Skeletal muscle cell (primary cell): ENCODE data around the gene YDJC.
"Not testable (repeated sequence)": the region's sequence is repeated elsewhere in the genome, so short reads cannot be mapped to it uniquely, and the experiment has no call there.

ENCODE experiments used
- DNase-seq: peaks from one replicate; pipeline ENCODE4 v3.0.0-alpha.2; 2010; ENCODE audit warnings: low read depth
- H3K4me3 ChIP-seq: 2 replicates; pipeline ENCODE4 v1.5.1; 2011; ENCODE audit warnings: low read depth, mild to moderate bottlenecking, control low read depth, low read length, moderate library complexity

The YDJC gene

DNA sequence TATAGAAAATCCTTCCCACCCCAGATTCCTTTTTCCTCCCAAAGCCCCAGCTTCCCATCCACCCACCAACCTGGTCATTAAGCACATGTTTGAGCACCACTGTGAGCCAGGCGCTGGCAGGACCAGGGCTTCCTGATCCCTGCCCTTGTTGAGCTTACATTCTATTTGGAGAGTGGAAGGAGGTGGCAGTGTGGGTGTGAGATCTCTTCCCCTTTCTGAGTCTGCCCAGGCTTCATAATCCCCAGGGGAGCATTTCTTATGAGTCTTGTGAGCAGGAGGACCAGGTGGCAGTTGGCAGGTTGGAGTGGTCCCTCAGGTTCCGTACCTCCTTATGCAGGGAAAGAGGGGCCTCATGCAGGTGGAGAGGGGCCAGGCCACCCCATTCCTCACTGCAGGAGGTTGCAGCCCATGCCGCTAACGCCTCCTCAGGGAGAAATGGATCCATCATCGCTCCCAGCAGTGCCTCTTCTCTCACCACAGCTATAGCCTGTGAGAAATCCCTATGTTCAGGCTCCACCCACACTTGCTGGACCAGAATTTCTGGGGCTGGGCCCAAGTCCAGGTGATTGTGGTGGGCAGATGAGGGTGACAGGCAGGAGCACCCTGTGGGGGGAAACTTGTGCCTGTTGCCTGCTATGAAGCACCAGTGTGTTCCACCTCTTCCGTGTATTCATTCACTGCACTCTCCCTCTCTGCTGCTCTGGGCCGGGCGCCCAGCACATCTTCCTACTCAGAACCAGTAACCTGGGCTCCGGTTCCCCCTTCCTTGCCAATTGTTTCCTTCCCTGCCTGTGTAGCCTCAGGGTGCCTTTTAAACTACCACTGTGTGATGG, 38.8 kb downstream of the YDJC start:
- DNase-seq = no peak
- no peak overlapping the region for H3K4me3 ChIP-seq

DNA sequence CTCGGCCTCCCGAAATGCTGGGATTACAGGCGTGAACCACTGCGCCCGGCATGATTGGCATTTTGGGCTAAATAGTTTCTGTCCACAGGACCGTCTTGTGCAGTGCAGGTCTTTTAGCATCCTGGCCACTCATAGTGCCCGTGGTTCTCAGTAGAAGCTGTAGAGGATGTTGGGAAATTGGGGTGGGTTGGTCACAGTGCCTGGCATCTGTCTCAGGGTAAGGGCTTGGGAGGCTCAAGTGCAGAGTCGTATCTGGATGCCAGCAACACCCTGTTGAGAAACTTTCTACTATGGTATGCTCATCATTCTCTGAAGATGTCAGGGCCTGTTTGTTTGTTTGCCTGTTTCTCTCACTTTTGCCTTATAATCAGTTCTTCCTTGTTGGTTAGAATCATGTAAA, 40.4 kb downstream of the YDJC start:
- no peak for DNase-seq
- H3K4me3 ChIP-seq = no peak overlapping the region

DNA sequence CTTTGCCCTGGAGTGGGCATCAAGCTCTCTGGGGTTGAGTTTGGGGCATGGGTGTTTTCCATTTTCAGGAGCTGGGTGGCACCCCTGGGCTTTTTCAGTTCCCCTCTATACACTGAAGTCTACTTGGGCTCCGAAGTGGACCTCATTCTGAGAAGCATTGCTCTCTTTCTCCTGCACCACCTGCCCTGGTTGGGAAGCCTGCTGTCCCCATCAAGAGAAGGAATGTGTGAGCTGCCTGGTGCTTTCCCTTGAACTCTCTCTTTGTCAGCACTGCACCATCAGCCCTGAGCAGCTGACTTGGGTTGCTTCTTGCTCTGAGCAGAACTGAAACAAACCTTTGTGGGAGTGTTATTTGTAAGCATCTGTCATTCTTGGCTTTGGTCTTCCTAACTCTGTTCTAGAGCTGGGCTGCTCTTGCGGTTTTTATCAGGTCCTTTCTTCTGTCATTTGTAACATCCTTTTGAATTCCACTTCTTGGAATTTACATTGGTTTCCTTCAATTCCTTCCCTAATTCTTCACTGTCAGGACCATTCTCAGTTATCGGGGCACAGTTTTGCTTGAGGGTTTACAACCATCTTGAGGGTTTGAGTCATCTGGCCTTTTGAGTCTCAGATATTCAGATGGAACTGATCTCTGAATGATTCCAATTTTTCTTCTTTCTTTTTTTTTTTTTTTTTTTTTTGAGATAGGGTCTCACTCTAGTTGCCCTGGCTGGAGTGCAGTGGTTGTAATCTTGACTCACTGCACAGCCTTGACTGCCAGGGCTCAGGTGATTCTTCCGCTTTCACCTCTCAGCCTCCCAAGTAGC, 41.8 kb downstream of the YDJC start:
- H3K4me3 ChIP-seq = no peak overlapping the region
- no peak for DNase-seq

- no peak for DNase-seq
- no peak overlapping the region for H3K4me3 ChIP-seq
Observed at GRCh38 chr22:21585389-21585788, 44.4 kb downstream of the YDJC start.

DNA sequence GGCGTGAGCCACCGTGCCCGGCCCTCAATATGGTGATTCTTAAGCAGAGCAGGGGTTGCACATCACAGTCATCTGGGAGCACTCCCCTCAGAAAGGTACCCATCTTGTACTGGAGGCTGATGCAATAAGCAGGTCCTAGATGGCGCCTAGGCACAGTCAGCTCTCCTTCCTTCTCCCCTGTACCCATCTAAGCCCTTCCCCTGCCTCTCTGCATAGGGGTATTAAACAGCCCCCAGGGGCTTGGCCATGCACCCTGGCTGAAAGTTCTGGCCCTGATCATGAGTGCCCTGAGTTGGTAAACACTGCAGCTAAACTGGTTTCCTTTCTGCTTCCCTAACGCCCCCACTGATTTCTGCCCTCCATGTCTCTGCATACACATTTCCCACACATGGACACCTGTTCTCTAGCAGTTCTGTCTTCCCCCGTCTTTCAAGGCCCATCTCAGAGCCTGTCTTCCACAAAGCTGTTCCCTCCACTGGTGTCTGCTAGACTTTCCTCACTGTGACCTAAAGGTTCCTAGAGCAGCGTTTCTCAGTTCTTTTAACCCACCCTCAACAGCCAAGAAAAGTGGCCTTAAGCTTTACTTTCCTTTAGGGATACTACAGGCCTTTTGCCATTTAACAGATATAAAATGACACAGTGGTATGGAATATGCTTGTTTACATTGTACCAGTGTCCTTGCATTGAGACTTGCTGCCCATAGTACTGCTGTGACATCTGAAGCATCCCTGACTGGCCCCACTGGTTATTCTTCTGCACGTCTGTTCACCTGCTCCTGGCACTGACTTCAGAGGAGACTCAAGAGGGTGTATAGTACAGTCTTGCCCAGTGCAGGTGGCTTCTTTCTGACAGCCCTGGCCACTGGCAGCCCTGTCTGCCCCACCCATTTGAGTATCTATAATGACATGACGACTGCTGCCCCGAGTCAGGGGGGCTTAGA, 46.8 kb downstream of the YDJC start:
- no peak overlapping the region for H3K4me3 ChIP-seq
- DNase-seq = no peak

GRCh38 chr22:21581009-21581713, 48.7 kb downstream of the YDJC start:
- H3K4me3 ChIP-seq, DNase-seq: not testable (repeated sequence)

DNA sequence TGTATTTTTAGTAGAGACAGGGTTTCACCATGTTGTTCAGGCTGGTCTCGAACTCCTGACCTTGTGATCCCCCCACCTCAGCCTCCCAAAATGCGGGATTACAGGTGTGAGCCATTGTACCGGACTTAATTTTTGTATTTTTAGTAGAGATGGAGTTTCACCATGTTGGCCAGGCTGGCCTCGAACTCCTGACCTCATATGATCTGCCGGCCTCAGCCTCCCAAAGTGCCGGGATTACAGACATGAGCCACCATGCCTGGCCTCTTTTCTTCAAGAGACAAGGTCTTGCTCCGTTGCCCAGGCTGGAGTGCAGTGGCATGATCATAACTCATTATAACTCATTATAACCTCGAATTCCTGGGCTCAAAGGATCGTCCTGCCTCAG, 49.2 kb downstream of the YDJC start:
- not testable (repeated sequence) for H3K4me3 ChIP-seq, DNase-seq

- H3K4me3 ChIP-seq = no peak overlapping the region
- no peak for DNase-seq
Observed at GRCh38 chr22:21579474-21579851, 50.4 kb downstream of the YDJC start.
